Fibroblast of peridontal ligament (primary cell): ENCODE measurements around the gene RTN1.

Source experiments
- DNase-seq: peaks from one replicate; pipeline ENCODE4 v3.0.0-alpha.2; 2010; ENCODE audit errors: extremely low read depth

The RTN1 gene

DNA sequence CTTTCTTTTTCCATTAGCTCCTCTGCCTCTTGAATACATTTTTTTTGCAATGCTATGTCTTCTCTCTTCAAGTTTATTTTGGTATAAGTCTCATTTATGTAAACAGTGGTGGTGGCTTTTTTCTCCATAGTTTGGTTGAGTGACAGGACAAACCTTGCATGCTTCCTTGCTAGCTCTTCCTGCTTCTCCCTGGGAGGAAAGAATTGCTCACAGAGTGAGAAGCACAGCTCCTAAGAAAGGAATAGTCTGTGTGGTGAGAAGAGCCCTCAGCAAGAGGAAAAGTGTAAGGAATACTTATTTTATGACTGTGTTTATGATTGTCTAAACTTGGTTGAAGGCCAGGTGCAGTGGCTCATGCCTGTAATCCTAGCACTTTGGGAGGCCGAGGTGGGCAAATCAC lies 305.5 kb downstream of the RTN1 start:
- DNase-seq, result no peak

- no peak for DNase-seq
Measured at GRCh38 chr14:59564366-59564765, 306.2 kb downstream of the RTN1 start.

- no peak for DNase-seq
Measured at GRCh38 chr14:59547310-59547709, 323.3 kb downstream of the RTN1 start.
